Tibial nerve (tissue), 4 donors: ENCODE measurements around the gene ZBTB21. TPM values are rescaled to one million over a fixed set of nuclear protein-coding genes. Genes with fewer than 3 reads are reported as not detected.

ENCODE experiments used
- DNase-seq, 2 donors: peaks; one replicate each; pipeline ENCODE4 v3.0.0-alpha.2; 2019; ENCODE audit warnings: low spot score in 2 of 2
- H3K27ac ChIP-seq, 4 donors: fragments of 200-600 bp; sonication (generic) in 3 of 4; one replicate each; pipeline ENCODE4 v1.5.1; 2017 to 2019; ENCODE audit warnings: mild to moderate bottlenecking in 1 of 4
- H3K27me3 ChIP-seq, 2 donors: fragments of 200-600 bp; sonication (generic) in 1 of 2; one replicate each; pipeline versions ENCODE4 v1.5.1 to v1.6.0; 2017 to 2019
- H3K36me3 ChIP-seq, 3 donors: fragments of 200-600 bp; sonication (generic); one replicate each; pipeline ENCODE4 v1.5.1; 2018 to 2019
- H3K4me1 ChIP-seq, 4 donors: fragments of 200-600 bp; sonication (generic) in 3 of 4; one replicate each; pipeline ENCODE4 v1.5.1; 2017 to 2019
- H3K4me3 ChIP-seq, 4 donors: fragments of 200-600 bp; sonication (generic) in 3 of 4; one replicate each; pipeline ENCODE4 v1.5.1; 2017 to 2019; ENCODE audit warnings: mild to moderate bottlenecking in 1 of 4, moderate library complexity in 1 of 4
- H3K9me3 ChIP-seq, 4 donors: fragments of 200-600 bp; sonication (generic) in 3 of 4; one replicate each; pipeline ENCODE4 v1.5.1; 2017 to 2019
- CTCF ChIP-seq, 5 experiments: fragments of 200-600 bp in 3 of 5; fragments of 450-650 bp in 2 of 5; sonication (generic) in 3 of 5; IDR thresholded peaks; one replicate each; pipeline ENCODE4 v1.5.1; 2016 to 2019; ENCODE audit warnings: antibody characterized with exemption in 5 of 5, mild to moderate bottlenecking in 3 of 5, moderate library complexity in 2 of 5
- EP300 ChIP-seq, 2 donors: sonication (generic); formaldehyde crosslinking; IDR thresholded peaks; one replicate each; pipeline ENCODE4 v1.6.1; 2017; ENCODE audit warnings: antibody characterized with exemption in 2 of 2, mild to moderate bottlenecking in 1 of 2
- POLR2A ChIP-seq, 2 donors: fragments of 450-650 bp; IDR thresholded peaks; one replicate each; pipeline ENCODE4 v1.6.1; 2017; ENCODE audit warnings: antibody characterized with exemption in 2 of 2, mild to moderate bottlenecking in 2 of 2, moderate library complexity in 2 of 2
- WGBS, 2 donors: methylation state at CpG; one replicate each; pipeline ENCODE4 v1.1.5; 2018; 5-methylcytosine and 5-hydroxymethylcytosine counted together
- total RNA-seq, 4 donors: library from RNA; depleted of rRNA; stranded (reverse); fragments of >200 nt; gene quantifications; one replicate each; pipeline ENCODE4 v1.1.0, GENCODE V29; 2016

The ZBTB21 gene
- total RNA-seq, 4 donors from 2014 or later: 9.4 to 13.8 (median 10.6) TPM

DNA sequence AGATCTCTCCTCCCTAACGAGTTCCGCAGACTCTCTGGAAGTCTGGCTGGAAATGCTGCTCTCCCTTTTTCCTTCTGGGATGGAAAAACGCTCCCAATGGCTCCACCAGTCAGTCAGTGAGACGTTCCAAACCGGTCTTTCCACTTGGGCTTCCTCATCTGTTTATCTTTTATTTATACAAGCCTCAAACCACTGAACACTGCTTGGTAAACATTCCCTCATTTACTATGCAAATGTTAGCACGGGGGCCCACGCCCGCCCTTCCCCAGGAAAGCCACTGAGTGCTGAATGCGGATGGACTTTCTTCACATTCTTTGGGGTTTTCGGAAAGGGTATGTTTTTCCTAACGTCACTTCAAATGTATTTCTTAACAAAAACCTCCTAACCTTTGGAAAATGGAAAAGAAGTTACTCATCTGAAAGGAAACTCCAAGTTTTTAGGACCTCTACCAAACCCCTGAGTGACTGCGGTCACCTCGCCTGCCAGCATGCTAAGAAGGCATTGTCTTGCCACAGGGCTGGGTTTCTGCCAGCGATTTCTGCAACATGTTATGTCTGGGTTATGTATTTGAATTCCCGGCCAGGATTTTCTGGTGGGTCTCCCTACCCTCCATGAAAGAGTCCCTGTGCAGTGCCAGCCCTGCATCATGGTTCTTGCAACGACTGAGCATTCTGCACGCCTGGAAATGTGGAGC, 47.0 kb upstream of the ZBTB21 start:
- Histone ChIP-seq H3K36me3 (no peaks in the 10 kb centered on the region), H3K27ac (no peak overlapping the region), H3K4me3 (no peak overlapping the region), H3K4me1 (peaks cover 0 to 19% (median 7%) of the 10 kb centered on the region in 4 donors), H3K27me3 (peaks cover 0 to 10% of the 10 kb centered on the region in 2 donors), H3K9me3 (no peaks in the 10 kb centered on the region)
- no peak for TF ChIP-seq CTCF (IDR thresholded peaks at IDR 0.05)
- TF ChIP-seq POLR2A (IDR thresholded peaks at IDR 0.05): no peak
- TF ChIP-seq EP300 (IDR thresholded peaks at IDR 0.05): peak in 1 of 2 donors; percentile 23
- 25 to 42% methylated on average over 17 of the region's 17 CpGs for WGBS, 2 donors
- no peak for DNase-seq

DNA sequence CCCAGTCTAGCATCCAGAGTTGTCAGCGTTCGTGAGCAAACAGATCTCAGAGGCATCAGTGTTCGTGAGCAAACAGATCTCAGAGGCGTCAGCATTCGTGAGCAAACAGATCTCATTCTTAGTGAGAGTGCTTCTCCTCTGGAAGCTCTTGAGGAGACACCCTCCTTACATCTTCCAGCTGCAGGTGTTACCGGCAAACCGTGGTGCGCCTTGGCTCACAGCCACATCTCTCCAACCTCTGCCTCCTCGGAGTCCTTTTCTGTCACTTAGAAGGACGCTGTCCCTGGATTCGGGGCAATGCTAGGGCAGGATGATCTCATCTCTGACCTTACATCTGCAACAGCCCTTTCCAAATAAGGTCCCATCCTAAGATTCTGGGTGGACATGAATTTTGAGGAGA, 46.3 kb upstream of the ZBTB21 start:
- DNase-seq: no peak
- Histone ChIP-seq H3K9me3 (no peaks in the 10 kb centered on the region), H3K27ac (no peak overlapping the region), H3K4me1 (peaks cover 0 to 19% (median 4%) of the 10 kb centered on the region in 4 donors), H3K36me3 (no peaks in the 10 kb centered on the region), H3K27me3 (peaks cover 0 to 10% of the 10 kb centered on the region in 2 donors), H3K4me3 (no peak overlapping the region)
- 69 to 74% methylated on average over 11 of the region's 11 CpGs for WGBS, 2 donors
- TF ChIP-seq POLR2A (IDR thresholded peaks at IDR 0.05) (no peak), EP300 (IDR thresholded peaks at IDR 0.05) (no peak), CTCF (IDR thresholded peaks at IDR 0.05) (no peak)

- Histone ChIP-seq H3K9me3 (no peaks in the 10 kb centered on the region), H3K4me3 (no peak overlapping the region), H3K36me3 (no peaks in the 10 kb centered on the region), H3K27me3 (peaks cover 0 to 8% of the 10 kb centered on the region in 2 donors), H3K4me1 (peaks cover 0 to 19% (median 3%) of the 10 kb centered on the region in 4 donors), H3K27ac (no peak overlapping the region)
- 86 to 94% methylated on average over 9 of the region's 9 CpGs for whole genome bisulfite sequencing, 2 donors
- DNase-seq: no peak
- TF ChIP-seq POLR2A (IDR thresholded peaks at IDR 0.05): no peak
- TF ChIP-seq CTCF (IDR thresholded peaks at IDR 0.05): no peak
These were observed 45.3 kb upstream of the ZBTB21 start for GRCh38 chr21:42055425-42055824.

DNA sequence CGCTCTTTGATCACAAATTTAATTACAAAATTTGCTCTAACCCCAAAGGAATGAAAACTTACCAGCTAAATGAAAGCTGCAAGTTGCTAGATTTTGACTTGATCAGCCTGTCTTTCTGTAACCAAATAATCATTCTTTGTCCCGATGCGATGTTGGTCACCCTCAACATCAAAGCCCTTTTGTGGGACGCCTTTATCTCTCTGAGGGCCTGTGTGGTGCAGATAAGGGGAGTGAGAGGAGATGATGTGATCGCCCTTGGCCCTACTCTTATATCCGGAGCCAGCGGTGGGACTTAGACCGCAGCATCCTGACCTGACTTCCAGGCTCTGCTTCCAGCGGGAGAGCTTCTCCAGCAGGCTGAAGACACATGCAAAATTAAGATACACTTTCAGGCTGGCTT, 41.6 kb upstream of the ZBTB21 start:
- Histone ChIP-seq H3K9me3 (no peaks in the 10 kb centered on the region), H3K4me3 (no peak overlapping the region), H3K27ac (no peak overlapping the region), H3K4me1 (peaks cover 0 to 16% (median 6%) of the 10 kb centered on the region in 4 donors), H3K27me3 (peaks cover 0 to 6% of the 10 kb centered on the region in 2 donors), H3K36me3 (no peaks in the 10 kb centered on the region)
- WGBS, 2 donors: 46 to 49% methylated on average over 9 of the region's 9 CpGs
- DNase-seq: no peak
- TF ChIP-seq POLR2A (IDR thresholded peaks at IDR 0.05) (no peak), CTCF (IDR thresholded peaks at IDR 0.05) (no peak), EP300 (IDR thresholded peaks at IDR 0.05) (no peak)

GRCh38 chr21:42049578-42050430, 39.6 kb upstream of the ZBTB21 start:
- H3K36me3 ChIP-seq: no peaks in the 10 kb centered on the region
- H3K4me3 ChIP-seq: no peak overlapping the region
- peaks cover 0 to 6% of the 10 kb centered on the region in 2 donors for H3K27me3 ChIP-seq
- 87 to 89% methylated on average over 12 to 16 of the region's 16 CpGs for WGBS, 2 donors
- TF ChIP-seq CTCF (IDR thresholded peaks at IDR 0.05): no peak
- no peak for TF ChIP-seq EP300 (IDR thresholded peaks at IDR 0.05)
- no peak for TF ChIP-seq POLR2A (IDR thresholded peaks at IDR 0.05)
- DNase-seq: no peak
- H3K9me3 ChIP-seq: no peaks in the 10 kb centered on the region
- peaks cover 0 to 11% (median 5%) of the 10 kb centered on the region in 4 donors for H3K4me1 ChIP-seq
- no peak overlapping the region for H3K27ac ChIP-seq
